ENCODE measurements around the gene SPNS3.

SPNS3 gene

DNA sequence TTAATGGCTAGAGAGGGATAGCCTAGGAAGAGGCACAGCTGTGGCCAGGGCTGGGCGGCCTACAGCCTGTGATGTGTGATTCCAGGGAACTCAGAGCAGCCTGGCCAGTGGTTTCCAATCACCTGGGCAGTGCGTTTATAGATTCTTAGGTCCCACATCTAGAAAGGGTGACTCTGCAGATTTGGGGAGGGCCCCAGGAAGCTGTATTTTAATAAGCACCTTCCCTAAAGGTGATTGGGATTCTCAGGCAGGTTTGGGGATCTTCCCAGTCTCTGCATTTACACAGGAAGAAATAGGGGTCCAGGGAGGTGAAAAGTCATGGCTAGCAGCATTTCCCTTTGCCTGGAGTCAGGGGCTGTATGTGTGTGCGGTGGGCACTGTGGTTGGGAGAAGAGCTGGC, 74.5 kb downstream of the SPNS3 start:
- H3K4me3 ChIP-seq (ENCODE audit: low read length in 2 of 2): no peak overlapping the region
- no peaks in the 10 kb centered on the region for H3K27me3 ChIP-seq (ENCODE audit: control insufficient read depth in 2 of 2, insufficient read depth in 2 of 2, low read length in 2 of 2)
- peaks cover 9 to 10% of the 10 kb centered on the region in 2 donors for H3K4me1 ChIP-seq (ENCODE audit: control insufficient read depth in 2 of 2, insufficient read depth in 2 of 2, low read length in 2 of 2)
- H3K27ac ChIP-seq (ENCODE audit: low read depth in 2 of 2, low read length in 2 of 2): no peak overlapping the region
- H3K36me3 ChIP-seq (ENCODE audit: control insufficient read depth in 2 of 2, insufficient read depth in 2 of 2, low read length in 2 of 2): no peaks in the 10 kb centered on the region
- no peaks in the 10 kb centered on the region for H3K9me3 ChIP-seq (ENCODE audit: control insufficient read depth in 2 of 2, low read length in 2 of 2)
- H3K9ac ChIP-seq (ENCODE audit: low read depth in 1 of 2, low read length in 2 of 2): no peak overlapping the region

DNA sequence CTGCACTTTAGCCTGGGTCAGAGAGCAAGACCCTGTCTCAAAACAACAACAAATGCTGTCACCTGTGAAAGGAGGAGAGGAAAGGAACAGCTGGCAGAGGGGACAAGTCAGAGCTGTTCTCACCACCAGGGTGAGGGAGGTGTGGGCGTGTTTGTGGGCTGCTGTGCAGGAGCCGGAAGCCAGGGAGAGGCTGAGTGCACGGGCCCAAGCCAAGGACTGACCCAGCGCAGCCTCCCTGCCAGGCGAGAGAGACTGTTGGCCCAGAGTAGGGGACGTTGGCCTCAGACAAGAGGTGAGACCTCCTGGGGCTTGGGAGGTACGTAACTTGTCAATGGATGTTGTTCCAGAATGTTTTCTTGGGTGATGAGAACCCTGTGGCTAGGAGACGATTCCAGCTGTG, 75.7 kb downstream of the SPNS3 start:
- Histone ChIP-seq H3K4me1 (ENCODE audit: control insufficient read depth in 2 of 2, insufficient read depth in 2 of 2, low read length in 2 of 2) (peaks cover 9 to 10% of the 10 kb centered on the region in 2 donors), H3K27ac (ENCODE audit: low read depth in 2 of 2, low read length in 2 of 2) (peak overlapping the region in 1 of 2 donors; percentile 4), H3K27me3 (ENCODE audit: control insufficient read depth in 2 of 2, insufficient read depth in 2 of 2, low read length in 2 of 2) (no peaks in the 10 kb centered on the region), H3K9me3 (ENCODE audit: control insufficient read depth in 2 of 2, low read length in 2 of 2) (no peaks in the 10 kb centered on the region), H3K4me3 (ENCODE audit: low read length in 2 of 2) (no peak overlapping the region), H3K36me3 (ENCODE audit: control insufficient read depth in 2 of 2, insufficient read depth in 2 of 2, low read length in 2 of 2) (no peaks in the 10 kb centered on the region), H3K9ac (ENCODE audit: low read depth in 1 of 2, low read length in 2 of 2) (no peak overlapping the region)

DNA sequence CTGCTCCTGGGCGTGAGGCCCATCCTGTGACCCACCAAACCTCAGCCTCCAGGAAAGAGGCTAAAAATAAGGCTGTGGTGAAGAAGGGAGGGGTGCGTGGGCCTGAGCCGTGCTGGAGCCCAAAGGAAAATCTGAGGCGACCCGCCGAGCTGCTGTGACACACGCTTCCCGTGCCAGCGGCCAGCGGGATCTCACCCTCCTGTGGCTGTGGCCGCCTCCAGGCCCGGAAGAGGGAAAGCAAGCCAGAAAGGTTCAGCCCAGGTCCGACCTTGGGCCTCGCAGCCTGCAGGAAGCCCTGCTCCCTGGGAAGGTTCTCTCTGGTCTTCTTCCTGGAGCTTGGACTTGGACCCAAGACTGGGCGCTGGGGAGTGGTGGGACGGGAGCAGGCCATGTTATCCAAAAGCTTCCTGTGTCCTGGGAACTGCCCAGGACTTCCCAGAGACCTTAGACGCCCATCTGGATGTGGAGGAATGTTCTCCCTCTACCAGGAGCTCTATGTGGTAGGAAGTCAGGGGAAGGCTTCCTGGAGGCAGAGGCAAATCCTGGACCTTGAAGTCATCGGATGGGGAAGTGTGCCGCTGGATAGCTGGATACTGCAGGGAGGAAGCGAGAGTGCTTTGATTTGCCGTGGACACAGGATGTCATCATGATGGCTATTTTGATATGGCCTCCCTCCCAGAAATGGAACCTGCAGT, 76.3 kb downstream of the SPNS3 start:
- H3K4me3 ChIP-seq (ENCODE audit: low read length in 2 of 2): no peak overlapping the region
- peak overlapping the region in 1 of 2 donors; percentile 3 for H3K27ac ChIP-seq (ENCODE audit: low read depth in 2 of 2, low read length in 2 of 2)
- H3K36me3 ChIP-seq (ENCODE audit: control insufficient read depth in 2 of 2, insufficient read depth in 2 of 2, low read length in 2 of 2): no peaks in the 10 kb centered on the region
- peaks cover 9 to 10% of the 10 kb centered on the region in 2 donors for H3K4me1 ChIP-seq (ENCODE audit: control insufficient read depth in 2 of 2, insufficient read depth in 2 of 2, low read length in 2 of 2)
- H3K27me3 ChIP-seq (ENCODE audit: control insufficient read depth in 2 of 2, insufficient read depth in 2 of 2, low read length in 2 of 2): no peaks in the 10 kb centered on the region
- H3K9ac ChIP-seq (ENCODE audit: low read depth in 1 of 2, low read length in 2 of 2): no peak overlapping the region
- no peaks in the 10 kb centered on the region for H3K9me3 ChIP-seq (ENCODE audit: control insufficient read depth in 2 of 2, low read length in 2 of 2)

DNA sequence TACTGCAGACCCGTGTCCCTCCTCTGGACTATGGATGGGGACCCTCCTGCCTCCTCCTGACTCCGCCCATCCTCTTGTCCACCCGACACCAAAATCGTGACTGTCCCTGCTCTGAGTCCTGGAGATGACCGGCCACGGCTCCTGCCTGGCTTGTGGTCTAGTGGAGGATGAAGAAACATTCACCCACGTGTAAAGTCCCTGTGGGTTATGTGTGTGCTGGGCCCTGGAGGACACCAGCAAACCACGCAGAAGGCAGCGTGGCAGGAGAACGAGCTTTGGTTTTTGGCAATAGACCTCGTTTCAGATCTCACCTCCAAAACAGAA, 76.8 kb downstream of the SPNS3 start:
- no peak overlapping the region for H3K4me3 ChIP-seq (ENCODE audit: low read length in 2 of 2)
- peak overlapping the region in 1 of 2 donors; percentile 3 for H3K27ac ChIP-seq (ENCODE audit: low read depth in 2 of 2, low read length in 2 of 2)
- H3K4me1 ChIP-seq (ENCODE audit: control insufficient read depth in 2 of 2, insufficient read depth in 2 of 2, low read length in 2 of 2): peaks cover 9 to 10% of the 10 kb centered on the region in 2 donors
- no peak overlapping the region for H3K9ac ChIP-seq (ENCODE audit: low read depth in 1 of 2, low read length in 2 of 2)
- H3K36me3 ChIP-seq (ENCODE audit: control insufficient read depth in 2 of 2, insufficient read depth in 2 of 2, low read length in 2 of 2): no peaks in the 10 kb centered on the region
- no peaks in the 10 kb centered on the region for H3K9me3 ChIP-seq (ENCODE audit: control insufficient read depth in 2 of 2, low read length in 2 of 2)
- no peaks in the 10 kb centered on the region for H3K27me3 ChIP-seq (ENCODE audit: control insufficient read depth in 2 of 2, insufficient read depth in 2 of 2, low read length in 2 of 2)

DNA sequence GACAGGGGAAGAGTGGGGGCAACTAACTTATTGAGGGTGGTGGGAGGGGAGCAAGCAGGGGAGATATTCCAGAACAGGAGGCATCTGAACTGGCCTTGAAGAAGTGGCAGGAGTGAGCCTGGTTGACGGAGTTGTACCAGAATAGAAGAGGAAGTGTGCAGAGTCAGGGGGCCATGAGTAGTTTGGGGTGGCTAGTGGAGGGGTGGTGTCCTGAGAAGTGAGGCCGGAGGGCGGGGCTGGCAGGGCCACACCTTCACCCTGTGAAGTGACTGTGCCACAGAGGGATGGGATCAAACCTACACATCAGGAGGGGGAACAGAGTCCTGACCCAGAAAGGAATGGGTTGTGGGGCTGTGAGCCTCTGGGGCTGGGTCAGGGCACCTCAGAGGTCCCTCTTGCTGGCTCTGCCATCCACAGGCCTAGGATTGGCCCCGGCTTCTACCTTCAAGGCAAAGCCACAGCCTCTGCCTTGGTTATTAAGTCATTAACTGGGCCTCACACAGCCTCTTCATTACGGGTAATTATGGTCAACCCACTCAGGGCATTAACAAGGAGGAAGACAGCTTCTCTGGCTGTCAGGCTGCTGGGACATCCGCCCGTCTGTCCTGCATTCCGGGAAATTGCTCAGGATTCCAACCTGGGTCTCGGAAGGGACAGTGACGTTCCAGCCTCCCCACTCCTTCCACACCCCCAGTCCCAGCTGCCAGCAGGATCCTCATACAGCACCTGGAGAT, 77.6 kb downstream of the SPNS3 start:
- no peaks in the 10 kb centered on the region for H3K27me3 ChIP-seq (ENCODE audit: control insufficient read depth in 2 of 2, insufficient read depth in 2 of 2, low read length in 2 of 2)
- no peak overlapping the region for H3K9ac ChIP-seq (ENCODE audit: low read depth in 1 of 2, low read length in 2 of 2)
- H3K4me3 ChIP-seq (ENCODE audit: low read length in 2 of 2): no peak overlapping the region
- H3K27ac ChIP-seq (ENCODE audit: low read depth in 2 of 2, low read length in 2 of 2): no peak overlapping the region
- no peaks in the 10 kb centered on the region for H3K36me3 ChIP-seq (ENCODE audit: control insufficient read depth in 2 of 2, insufficient read depth in 2 of 2, low read length in 2 of 2)
- no peaks in the 10 kb centered on the region for H3K9me3 ChIP-seq (ENCODE audit: control insufficient read depth in 2 of 2, low read length in 2 of 2)
- peaks cover 9% of the 10 kb centered on the region in 2 donors for H3K4me1 ChIP-seq (ENCODE audit: control insufficient read depth in 2 of 2, insufficient read depth in 2 of 2, low read length in 2 of 2)

DNA sequence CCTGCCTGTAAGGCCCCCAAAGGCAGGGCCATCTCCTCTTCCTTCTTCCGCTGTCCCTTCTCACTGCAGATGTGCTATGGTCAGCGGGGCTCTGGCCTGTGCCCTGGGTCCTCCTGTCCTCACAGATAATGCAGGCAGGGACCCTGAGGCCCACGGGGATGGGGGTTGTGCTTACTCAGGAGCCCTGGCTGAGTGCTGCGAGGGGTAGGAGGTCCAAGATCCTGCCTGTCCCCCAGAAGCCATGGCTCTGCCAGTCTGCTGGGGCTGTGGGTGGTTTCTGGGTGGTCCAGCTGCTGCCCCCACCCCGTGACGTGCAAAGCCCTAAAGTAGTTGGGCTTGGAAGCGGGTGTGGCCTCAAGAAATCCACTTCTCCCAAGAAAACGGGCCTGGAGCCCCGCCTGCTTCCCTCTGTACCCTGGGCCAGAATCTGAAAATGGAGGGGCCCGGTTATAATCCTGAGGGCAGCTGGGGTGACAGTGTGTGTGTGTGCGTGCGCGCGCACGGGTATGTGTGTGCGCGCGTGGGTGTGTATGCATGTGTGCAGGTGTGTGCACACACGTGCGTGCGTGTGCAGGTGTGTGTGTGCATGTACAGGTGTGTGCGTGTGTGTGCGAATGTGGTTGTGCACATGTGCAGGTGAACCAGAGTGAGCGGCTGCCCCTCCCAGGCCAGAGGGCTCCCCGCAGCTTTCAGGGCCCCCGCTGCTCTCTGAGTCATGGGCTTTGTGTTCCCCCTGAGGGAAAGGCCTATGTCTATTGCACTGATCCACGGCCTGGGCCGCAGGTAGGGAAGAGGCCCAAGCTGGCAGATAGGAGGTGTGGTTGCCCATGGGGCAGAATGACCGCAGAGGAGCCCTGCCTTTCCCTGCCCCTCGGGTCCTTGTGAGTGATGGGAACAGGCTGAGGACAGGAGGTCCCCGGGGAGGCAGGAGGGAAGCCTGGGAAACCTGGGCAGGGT, 78.7 kb downstream of the SPNS3 start:
- H3K36me3 ChIP-seq (ENCODE audit: control insufficient read depth in 2 of 2, insufficient read depth in 2 of 2, low read length in 2 of 2): no peaks in the 10 kb centered on the region
- no peak overlapping the region for H3K9ac ChIP-seq (ENCODE audit: low read depth in 1 of 2, low read length in 2 of 2)
- H3K27ac ChIP-seq (ENCODE audit: low read depth in 2 of 2, low read length in 2 of 2): no peak overlapping the region
- peaks cover 8 to 9% of the 10 kb centered on the region in 2 donors for H3K4me1 ChIP-seq (ENCODE audit: control insufficient read depth in 2 of 2, insufficient read depth in 2 of 2, low read length in 2 of 2)
- no peaks in the 10 kb centered on the region for H3K9me3 ChIP-seq (ENCODE audit: control insufficient read depth in 2 of 2, low read length in 2 of 2)
- H3K4me3 ChIP-seq (ENCODE audit: low read length in 2 of 2): no peak overlapping the region
- no peaks in the 10 kb centered on the region for H3K27me3 ChIP-seq (ENCODE audit: control insufficient read depth in 2 of 2, insufficient read depth in 2 of 2, low read length in 2 of 2)

DNA sequence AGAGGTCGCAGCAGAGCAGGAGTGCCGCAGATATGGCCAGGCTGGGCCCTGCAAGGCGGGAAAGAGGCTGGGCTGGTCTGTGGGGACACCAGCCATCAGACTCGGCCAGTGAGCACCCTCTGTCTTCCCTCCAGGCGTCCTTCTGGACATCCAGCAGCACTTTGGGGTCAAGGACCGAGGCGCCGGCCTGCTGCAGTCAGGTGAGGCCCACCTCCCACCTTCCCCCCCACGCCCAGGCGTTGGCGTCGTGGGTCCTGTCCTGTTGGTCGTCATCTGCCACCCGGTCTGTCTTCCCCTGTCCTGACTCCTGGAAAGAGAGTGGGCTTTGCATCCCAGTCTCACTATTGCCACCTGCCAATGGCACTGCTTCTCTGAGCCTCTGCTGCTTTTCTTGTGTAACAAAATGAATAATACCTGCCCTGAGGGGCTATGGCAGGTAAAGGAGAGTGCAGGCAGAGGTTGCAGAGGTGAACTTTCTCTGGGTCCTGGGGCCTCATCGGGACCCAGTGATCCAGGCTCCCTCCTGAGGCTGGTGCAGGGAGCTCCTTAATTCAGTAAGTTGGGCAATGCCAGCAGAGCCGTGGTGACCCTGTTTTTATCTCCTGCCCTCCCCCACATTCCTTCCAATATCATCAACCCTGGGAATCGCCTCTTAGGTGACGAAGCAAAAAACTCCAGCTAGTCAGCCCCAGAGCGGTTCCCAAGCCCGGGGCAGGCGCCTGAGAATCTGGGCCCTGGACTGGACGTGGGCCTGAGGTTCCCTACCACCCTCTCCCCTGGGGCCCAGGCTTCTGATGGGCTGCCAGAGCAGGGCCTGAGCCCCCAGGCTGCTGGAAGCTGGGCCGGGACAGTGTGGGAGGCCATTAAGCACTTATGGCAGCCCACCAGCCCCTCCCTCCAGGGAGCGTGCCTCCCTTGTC, 79.6 kb downstream of the SPNS3 start:
- Histone ChIP-seq H3K4me1 (ENCODE audit: control insufficient read depth in 2 of 2, insufficient read depth in 2 of 2, low read length in 2 of 2) (peaks cover 8 to 9% of the 10 kb centered on the region in 2 donors), H3K9ac (ENCODE audit: low read depth in 1 of 2, low read length in 2 of 2) (no peak overlapping the region)

DNA sequence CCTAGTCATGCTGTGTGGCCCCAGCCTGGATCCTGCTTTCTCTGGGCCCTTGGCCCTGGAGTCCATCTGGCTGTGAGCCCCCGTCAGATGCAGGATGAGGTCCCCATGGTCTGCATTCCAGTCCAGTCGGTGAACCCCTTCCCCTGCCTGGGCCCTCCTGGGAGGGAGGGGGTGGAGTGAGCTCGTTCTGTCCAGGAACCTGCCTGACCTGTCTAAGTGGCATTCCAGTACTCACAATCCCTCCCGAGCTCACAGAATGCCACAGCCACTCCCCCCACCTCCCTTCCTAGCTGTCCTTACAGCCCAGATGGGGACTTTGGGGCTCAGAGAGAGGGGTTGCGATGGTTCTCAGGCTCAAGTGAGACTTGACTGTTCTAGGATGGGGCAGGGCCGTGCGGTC, 80.5 kb downstream of the SPNS3 start:
- peaks cover 8% of the 10 kb centered on the region in 2 donors for H3K4me1 ChIP-seq (ENCODE audit: control insufficient read depth in 2 of 2, insufficient read depth in 2 of 2, low read length in 2 of 2)
- H3K4me3 ChIP-seq (ENCODE audit: low read length in 2 of 2): no peak overlapping the region
- H3K9me3 ChIP-seq (ENCODE audit: control insufficient read depth in 2 of 2, low read length in 2 of 2): no peaks in the 10 kb centered on the region
- no peaks in the 10 kb centered on the region for H3K27me3 ChIP-seq (ENCODE audit: control insufficient read depth in 2 of 2, insufficient read depth in 2 of 2, low read length in 2 of 2)
- H3K9ac ChIP-seq (ENCODE audit: low read depth in 1 of 2, low read length in 2 of 2): no peak overlapping the region
- H3K36me3 ChIP-seq (ENCODE audit: control insufficient read depth in 2 of 2, insufficient read depth in 2 of 2, low read length in 2 of 2): no peaks in the 10 kb centered on the region
- peak overlapping the region in 1 of 2 donors; percentile 1 for H3K27ac ChIP-seq (ENCODE audit: low read depth in 2 of 2, low read length in 2 of 2)

More for the DNA sequence above, 79.6 kb downstream of the SPNS3 start:
- Histone ChIP-seq H3K27ac (ENCODE audit: low read depth in 2 of 2, low read length in 2 of 2) (peak overlapping the region in 1 of 2 donors; percentile 1), H3K27me3 (ENCODE audit: control insufficient read depth in 2 of 2, insufficient read depth in 2 of 2, low read length in 2 of 2) (no peaks in the 10 kb centered on the region), H3K4me3 (ENCODE audit: low read length in 2 of 2) (no peak overlapping the region), H3K36me3 (ENCODE audit: control insufficient read depth in 2 of 2, insufficient read depth in 2 of 2, low read length in 2 of 2) (no peaks in the 10 kb centered on the region), H3K9me3 (ENCODE audit: control insufficient read depth in 2 of 2, low read length in 2 of 2) (no peaks in the 10 kb centered on the region)

DNA sequence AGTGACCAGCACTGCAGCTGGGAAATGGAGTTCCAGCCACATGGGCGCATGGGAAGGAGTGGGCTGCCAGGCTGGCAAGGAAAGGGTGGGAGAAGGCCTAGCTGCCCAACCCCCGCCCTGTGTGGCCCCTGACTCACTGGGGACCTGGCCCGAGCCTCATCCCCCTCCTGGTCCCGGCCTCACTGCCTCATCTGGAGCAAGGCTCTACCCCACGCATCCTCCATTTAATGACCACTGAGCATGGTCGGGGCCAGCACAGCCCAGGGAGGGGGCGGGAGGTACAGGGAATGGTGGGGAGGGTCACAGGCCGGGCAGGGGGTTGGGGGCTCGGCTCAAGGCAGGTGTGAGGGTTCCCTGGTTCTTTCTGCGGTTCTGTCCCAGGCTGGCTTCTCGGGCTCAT, 81.0 kb downstream of the SPNS3 start:
- Histone ChIP-seq H3K27ac (ENCODE audit: low read depth in 2 of 2, low read length in 2 of 2) (no peak overlapping the region), H3K9me3 (ENCODE audit: control insufficient read depth in 2 of 2, low read length in 2 of 2) (no peaks in the 10 kb centered on the region), H3K36me3 (ENCODE audit: control insufficient read depth in 2 of 2, insufficient read depth in 2 of 2, low read length in 2 of 2) (no peaks in the 10 kb centered on the region), H3K27me3 (ENCODE audit: control insufficient read depth in 2 of 2, insufficient read depth in 2 of 2, low read length in 2 of 2) (no peaks in the 10 kb centered on the region), H3K4me3 (ENCODE audit: low read length in 2 of 2) (no peak overlapping the region), H3K4me1 (ENCODE audit: control insufficient read depth in 2 of 2, insufficient read depth in 2 of 2, low read length in 2 of 2) (peaks cover 5 to 6% of the 10 kb centered on the region in 2 donors), H3K9ac (ENCODE audit: low read depth in 1 of 2, low read length in 2 of 2) (no peak overlapping the region)

Data from mucosa of rectum (tissue), 2 donors.